CD1c-positive myeloid dendritic cell (primary cell): ENCODE data around the gene MRPL50.
"Not testable (repeated sequence)": the region's sequence is repeated elsewhere in the genome, so short reads cannot be mapped to it uniquely, and the experiment has no call there.

ENCODE experiments used
- DNase-seq: peaks from one replicate; pipeline ENCODE4 v3.0.0-alpha.2; 2016; ENCODE audit errors: extremely low spot score

MRPL50 gene

DNA sequence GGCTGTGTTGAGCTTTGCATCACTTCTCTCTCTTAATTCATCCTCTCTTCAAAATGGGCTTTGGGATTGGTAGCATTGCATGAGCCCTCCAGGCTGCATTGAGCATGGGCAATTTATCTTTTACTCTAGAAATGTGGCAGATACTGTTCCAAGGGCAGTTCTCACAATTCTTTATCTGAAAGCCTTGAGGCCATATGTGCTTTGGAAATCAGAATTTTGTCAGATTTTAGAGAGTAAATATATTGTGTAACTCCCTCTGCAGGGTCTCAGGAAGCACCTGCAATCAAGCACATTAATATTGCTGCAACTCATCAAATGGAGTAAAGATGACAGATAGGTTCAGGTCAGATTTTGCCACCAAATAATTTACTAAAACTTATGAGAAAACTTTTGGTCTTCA lies 19.6 kb upstream of the MRPL50 start:
- DNase-seq, result no peak

DNA sequence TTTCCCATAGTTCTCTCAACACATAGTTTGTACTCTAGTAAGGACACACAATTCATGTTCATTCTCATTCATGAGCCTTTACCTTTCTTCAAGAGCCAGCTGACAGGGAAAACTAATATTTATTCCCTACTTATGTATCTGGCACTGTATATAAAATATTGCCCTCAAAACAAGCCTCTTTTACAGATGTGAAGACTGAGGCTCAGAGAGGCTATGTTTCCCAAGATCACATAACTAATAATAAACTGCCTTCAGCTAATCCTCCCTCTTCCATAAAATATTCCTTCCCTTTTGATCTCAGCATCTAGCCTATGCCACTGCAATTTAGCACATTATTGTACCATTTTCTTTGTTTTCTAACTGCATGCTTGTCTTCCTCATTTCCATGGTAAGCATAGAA lies 19.0 kb upstream of the MRPL50 start:
- no peak for DNase-seq

GRCh38 chr9:101415578-101415977 lies 17.2 kb upstream of the MRPL50 start:
- DNase-seq, result no peak

- no peak for DNase-seq
Measured at GRCh38 chr9:101414839-101415238, 16.4 kb upstream of the MRPL50 start.

- DNase-seq, result no peak
Measured at GRCh38 chr9:101409079-101409477, 10.7 kb upstream of the MRPL50 start.

- DNase-seq, result no peak
Measured at GRCh38 chr9:101408374-101409078, 10.1 kb upstream of the MRPL50 start.

DNA sequence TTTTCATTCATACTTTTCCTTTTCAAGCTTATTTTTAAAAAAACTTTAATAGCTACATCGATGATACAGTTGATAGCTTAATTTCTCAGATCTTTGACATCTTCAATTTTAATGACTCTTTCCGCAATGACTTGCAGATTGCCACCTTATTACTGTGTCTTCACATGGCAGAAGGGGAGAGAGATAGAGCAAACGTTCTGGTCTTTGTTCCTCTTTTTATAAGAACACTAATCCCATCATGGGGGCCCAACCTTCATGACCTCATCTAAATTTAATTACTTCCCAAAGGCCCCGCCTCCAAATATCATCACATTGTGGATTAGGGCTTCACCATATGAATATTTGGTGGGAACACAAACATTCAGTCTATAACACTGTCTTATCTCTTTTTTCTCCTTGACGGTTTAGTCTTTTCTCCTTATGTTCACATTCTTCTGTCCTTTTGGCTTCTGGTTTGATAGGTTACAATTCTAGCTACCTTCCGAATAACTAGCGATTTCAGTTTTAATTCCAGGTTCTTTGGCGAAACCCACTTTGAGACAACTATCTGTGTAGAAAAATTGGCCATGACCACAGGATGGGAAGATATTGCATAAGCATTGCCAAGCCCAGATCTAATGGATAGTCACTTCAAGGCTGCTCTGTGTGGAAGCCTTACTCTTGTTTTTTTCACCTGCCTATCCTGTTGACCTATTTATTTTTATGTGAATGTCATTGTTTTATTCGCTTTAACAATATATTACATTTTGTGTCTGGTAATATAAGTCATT lies 5.3 kb upstream of the MRPL50 start:
- DNase-seq, result no peak

GRCh38 chr9:101400120-101400519 lies 1.7 kb upstream of the MRPL50 start:
- DNase-seq, result peak; percentile 31

DNA sequence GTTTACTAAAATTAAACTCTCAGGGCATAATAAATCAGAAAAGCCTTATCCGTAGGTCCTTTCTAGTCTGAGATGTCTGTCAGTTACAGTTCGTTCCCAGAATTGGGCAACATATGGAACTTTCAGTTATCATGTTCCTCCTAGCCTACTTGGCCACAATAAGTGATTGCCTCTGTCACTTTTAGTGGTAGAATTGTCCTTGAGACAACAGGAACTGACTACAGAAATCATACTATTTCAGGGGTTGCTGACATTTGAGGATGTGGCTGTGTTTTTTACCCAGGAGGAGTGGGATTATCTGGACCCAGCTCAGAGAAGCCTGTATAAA lies 1.2 kb upstream of the MRPL50 start:
- DNase-seq, result peak; percentile 55

- peak; percentile 3 for DNase-seq
Measured at GRCh38 chr9:101398930-101399642, 668 bp upstream of the MRPL50 start.

- peak; percentile 28 for DNase-seq
Measured at GRCh38 chr9:101397746-101398067, 711 bp downstream of the MRPL50 start.

DNA sequence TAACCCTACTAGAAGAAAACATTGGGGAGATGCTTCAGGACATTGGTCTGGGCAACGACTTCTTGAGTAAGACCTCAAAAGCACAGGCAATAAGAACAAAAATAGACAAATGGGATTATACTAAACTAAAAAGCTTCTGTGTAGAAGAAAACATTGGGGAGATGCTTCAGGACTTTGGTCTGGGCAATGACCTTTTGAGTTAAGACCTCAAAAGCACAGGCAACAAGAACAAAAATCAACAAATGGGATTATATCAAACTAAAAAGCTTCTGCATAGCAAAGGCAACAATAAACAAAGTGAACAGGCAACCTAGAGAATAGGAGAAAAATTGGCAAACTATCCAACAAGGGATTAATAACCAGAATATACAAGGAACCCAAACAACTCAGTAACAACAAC lies 3.7 kb downstream of the MRPL50 start:
- no peak for DNase-seq

DNA sequence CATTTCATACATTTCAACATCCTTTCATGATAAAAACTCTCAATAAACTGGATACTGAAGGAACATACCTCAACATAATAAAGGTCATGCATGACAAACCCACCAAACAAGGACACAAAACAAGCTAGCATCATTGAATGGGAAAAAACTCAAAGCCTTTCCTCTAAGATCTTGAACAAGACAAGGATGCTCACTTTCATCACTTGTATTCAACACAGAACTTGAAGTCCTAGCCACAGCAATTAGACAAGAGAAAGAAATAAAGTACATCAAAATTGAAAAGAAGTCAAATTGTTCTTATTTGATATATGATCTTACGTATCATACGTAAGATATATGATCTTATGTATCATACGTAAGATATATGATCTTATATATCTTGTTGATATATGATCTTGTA lies 5.3 kb downstream of the MRPL50 start:
- no peak for DNase-seq

GRCh38 chr9:101388507-101388993 lies 9.9 kb downstream of the MRPL50 start:
- DNase-seq, result no peak

- DNase-seq, result peak; percentile 32
Measured at GRCh38 chr9:101387871-101388506, 10.4 kb downstream of the MRPL50 start.

- DNase-seq, result not testable (repeated sequence)
Measured at GRCh38 chr9:101384873-101385536, 13.4 kb downstream of the MRPL50 start, which contains the start of gene BAAT. BAAT (minus strand) TSS chr9:101385006; CDS start chr9:101371404, 13,602 bp downstream.

- no peak for DNase-seq
Measured at GRCh38 chr9:101383361-101383760, 15.1 kb downstream of the MRPL50 start.

DNA sequence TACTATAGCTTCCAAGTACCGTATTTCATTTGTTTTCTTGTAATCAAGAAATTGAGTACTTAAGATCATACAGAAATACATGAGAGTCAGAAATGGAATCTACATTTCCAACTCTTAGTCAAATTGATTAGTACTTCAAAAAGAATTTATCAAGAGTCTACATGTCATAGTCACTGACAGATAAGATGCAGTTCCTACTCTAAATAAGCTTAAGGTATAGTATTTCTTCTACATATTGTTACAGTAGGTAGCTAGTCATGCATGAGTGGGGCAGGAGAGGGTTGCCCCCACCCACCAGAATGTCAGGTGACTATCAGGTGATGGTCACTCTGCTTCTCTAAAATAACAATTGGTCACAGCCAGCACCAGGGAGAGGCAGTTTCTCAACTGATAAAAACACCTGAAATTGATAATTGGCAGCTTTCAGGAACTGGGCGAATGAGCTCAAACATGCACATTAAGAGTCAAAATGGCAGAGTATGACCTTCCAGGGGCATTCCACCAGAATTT lies 16.5 kb downstream of the MRPL50 start:
- no peak for DNase-seq

DNA sequence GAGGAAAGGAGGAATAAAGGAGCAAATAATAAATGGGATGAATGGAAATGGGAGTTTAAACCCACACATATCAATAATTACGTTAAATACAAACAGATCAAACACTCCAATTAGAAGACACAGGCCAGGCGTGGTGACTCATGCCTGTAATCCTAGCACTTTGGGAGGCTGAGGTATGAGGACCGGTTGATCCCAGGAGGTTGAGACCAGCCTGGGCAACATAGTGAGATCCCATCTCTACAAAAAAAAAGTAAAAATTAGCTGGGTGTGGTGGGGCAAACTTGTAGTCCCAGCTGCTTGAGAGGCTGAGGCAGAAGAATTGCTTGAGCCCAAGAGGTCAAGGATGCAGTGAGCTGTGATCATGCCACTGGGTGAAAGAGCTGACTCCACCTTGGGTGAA lies 17.3 kb downstream of the MRPL50 start:
- DNase-seq, result no peak

- no peak for DNase-seq
Measured at GRCh38 chr9:101380295-101380694, 18.1 kb downstream of the MRPL50 start.

DNA sequence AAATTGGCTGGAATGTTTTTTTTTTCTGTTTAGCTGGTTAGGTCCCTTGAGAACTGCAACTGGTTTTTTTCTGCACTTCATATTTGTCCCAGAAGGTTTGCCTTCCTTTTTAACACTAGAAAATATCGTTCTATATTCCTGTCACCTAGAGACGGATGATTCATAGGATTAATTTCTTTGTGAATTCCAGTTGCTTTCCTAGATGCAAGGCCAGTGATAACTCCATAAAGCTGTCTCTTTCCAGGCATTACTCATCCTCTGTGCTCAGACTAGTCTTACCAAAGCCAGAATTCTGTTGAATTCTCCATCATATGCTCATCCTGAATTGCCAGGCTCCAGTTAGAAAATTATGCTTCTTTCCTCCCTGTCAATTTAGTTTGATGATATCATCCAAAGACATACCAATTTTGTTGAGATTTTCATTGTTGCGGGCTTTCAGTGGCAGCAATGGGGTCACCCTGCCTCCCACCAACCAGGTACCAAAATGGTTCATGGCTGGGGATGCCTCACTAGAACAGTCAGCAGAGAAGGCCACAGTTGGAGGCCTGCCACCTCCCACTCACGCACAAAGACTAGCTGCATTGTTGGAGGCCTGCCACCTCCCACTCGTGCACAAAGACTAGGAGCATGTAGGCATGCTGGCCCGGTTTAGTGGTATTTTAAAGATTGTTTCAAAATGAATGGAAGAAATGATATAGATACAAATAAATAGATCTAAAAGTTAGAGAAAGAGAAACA lies 22.1 kb downstream of the MRPL50 start:
- no peak for DNase-seq
